ENCODE data around the gene TPRA1. TPM values are rescaled to one million over a fixed set of nuclear protein-coding genes. Genes with fewer than 3 reads are reported as not detected.

TPRA1 gene
- total and polyA plus RNA-seq, 2 donors (not counting 1 experiment from before 2014, with no cell fraction given), result 17.5 to 47.4 TPM

GRCh38 chr3:127604546-127605165 lies 14.1 kb upstream of the TPRA1 start:
- H4K20me1 ChIP-seq (ENCODE audit: control insufficient read depth, extremely low read depth, insufficient read depth, low read length), result no peaks in the 10 kb centered on the region
- no peaks in the 10 kb centered on the region for H3K4me1 ChIP-seq (ENCODE audit: control insufficient read depth, extremely low read depth, insufficient read depth, low read length)
- peaks cover 12% of the 10 kb centered on the region for H3K36me3 ChIP-seq (ENCODE audit: control insufficient read depth, insufficient read depth, low read length)
- H3K27me3 ChIP-seq (ENCODE audit: control insufficient read depth, insufficient read depth, low read length), result no peaks in the 10 kb centered on the region
- H3K4me2 ChIP-seq (ENCODE audit: extremely low read depth, insufficient read depth, low read length), result no peak overlapping the region
- no peak overlapping the region for H3K9ac ChIP-seq (ENCODE audit: insufficient read depth, low read length)
- no peak overlapping the region for H2AFZ ChIP-seq (ENCODE audit: low read length)
- no peak for DNase-seq (ENCODE audit: low read depth in 2 of 2)
- no peaks in the 10 kb centered on the region for H3K9me3 ChIP-seq (ENCODE audit: control insufficient read depth, insufficient read depth, low read depth, low read length)
- TF ChIP-seq EZH2 (IDR thresholded peaks at IDR 0.05; ENCODE audit: low read length, missing control alignments), result no peak
- no peak for TF ChIP-seq CTCF (conservative IDR thresholded peaks at IDR 0.05 in 1 of 2, IDR thresholded peaks at IDR 0.05 in 1 of 2; ENCODE audit: low read depth in 1 of 2, low read length in 2 of 2)
- H3K27ac ChIP-seq (ENCODE audit: insufficient read depth, low read length), result no peak overlapping the region
- peaks cover 3% of the 10 kb centered on the region for H3K79me2 ChIP-seq (ENCODE audit: control insufficient read depth, insufficient read depth, low read length)
- no peak overlapping the region for H3K4me3 ChIP-seq (replicated peaks in 1 of 4; ENCODE audit: control extremely low read depth in 1 of 4, insufficient read depth in 1 of 4, low read depth in 3 of 4, low read length in 4 of 4)

GRCh38 chr3:127604035-127604434 lies 13.5 kb upstream of the TPRA1 start:
- Histone ChIP-seq H2AFZ (ENCODE audit: low read length) (no peak overlapping the region), H3K27ac (ENCODE audit: insufficient read depth, low read length) (no peak overlapping the region), H3K9ac (ENCODE audit: insufficient read depth, low read length) (no peak overlapping the region), H3K4me3 (replicated peaks in 1 of 4; ENCODE audit: control extremely low read depth in 1 of 4, insufficient read depth in 1 of 4, low read depth in 3 of 4, low read length in 4 of 4) (no peak overlapping the region), H4K20me1 (ENCODE audit: control insufficient read depth, extremely low read depth, insufficient read depth, low read length) (no peaks in the 10 kb centered on the region), H3K9me3 (ENCODE audit: control insufficient read depth, insufficient read depth, low read depth, low read length) (no peaks in the 10 kb centered on the region), H3K4me1 (ENCODE audit: control insufficient read depth, extremely low read depth, insufficient read depth, low read length) (peaks cover 1% of the 10 kb centered on the region), H3K36me3 (ENCODE audit: control insufficient read depth, insufficient read depth, low read length) (peaks cover 12% of the 10 kb centered on the region), H3K27me3 (ENCODE audit: control insufficient read depth, insufficient read depth, low read length) (no peaks in the 10 kb centered on the region), H3K4me2 (ENCODE audit: extremely low read depth, insufficient read depth, low read length) (no peak overlapping the region), H3K79me2 (ENCODE audit: control insufficient read depth, insufficient read depth, low read length) (peaks cover 7% of the 10 kb centered on the region)
- DNase-seq (ENCODE audit: low read depth in 2 of 2), result no peak
- TF ChIP-seq EZH2 (IDR thresholded peaks at IDR 0.05; ENCODE audit: low read length, missing control alignments), result no peak
- no peak for TF ChIP-seq CTCF (conservative IDR thresholded peaks at IDR 0.05 in 1 of 2, IDR thresholded peaks at IDR 0.05 in 1 of 2; ENCODE audit: low read depth in 1 of 2, low read length in 2 of 2)

GRCh38 chr3:127600749-127601456 lies 10.4 kb upstream of the TPRA1 start:
- H3K4me2 ChIP-seq (ENCODE audit: extremely low read depth, insufficient read depth, low read length), result no peak overlapping the region
- peaks cover 12% of the 10 kb centered on the region for H3K79me2 ChIP-seq (ENCODE audit: control insufficient read depth, insufficient read depth, low read length)
- no peak overlapping the region for H2AFZ ChIP-seq (ENCODE audit: low read length)

More at GRCh38 chr3:127600749-127601456, 10.4 kb upstream of the TPRA1 start:
- no peaks in the 10 kb centered on the region for H3K9me3 ChIP-seq (ENCODE audit: control insufficient read depth, insufficient read depth, low read depth, low read length)
- H3K27ac ChIP-seq (ENCODE audit: insufficient read depth, low read length), result no peak overlapping the region
- peaks cover 2% of the 10 kb centered on the region for H3K36me3 ChIP-seq (ENCODE audit: control insufficient read depth, insufficient read depth, low read length)
- no peak for TF ChIP-seq CTCF (conservative IDR thresholded peaks at IDR 0.05 in 1 of 2, IDR thresholded peaks at IDR 0.05 in 1 of 2; ENCODE audit: low read depth in 1 of 2, low read length in 2 of 2)
- TF ChIP-seq EZH2 (IDR thresholded peaks at IDR 0.05; ENCODE audit: low read length, missing control alignments), result no peak
- no peak overlapping the region for H3K9ac ChIP-seq (ENCODE audit: insufficient read depth, low read length)
- no peak for DNase-seq (ENCODE audit: low read depth in 2 of 2)
- H3K27me3 ChIP-seq (ENCODE audit: control insufficient read depth, insufficient read depth, low read length), result no peaks in the 10 kb centered on the region
- no peaks in the 10 kb centered on the region for H4K20me1 ChIP-seq (ENCODE audit: control insufficient read depth, extremely low read depth, insufficient read depth, low read length)
- peaks cover 6% of the 10 kb centered on the region for H3K4me1 ChIP-seq (ENCODE audit: control insufficient read depth, extremely low read depth, insufficient read depth, low read length)
- H3K4me3 ChIP-seq (replicated peaks in 1 of 4; ENCODE audit: control extremely low read depth in 1 of 4, insufficient read depth in 1 of 4, low read depth in 3 of 4, low read length in 4 of 4), result no peak overlapping the region
